ENCODE results near the gene MYCN.

Gene MYCN

GRCh38 chr2:15939556-15939853 is 845 bp upstream of the MYCN start:
- TF ChIP-seq POLR2A (IDR thresholded peaks at IDR 0.05; ENCODE audit: low read depth, low read length): no peak
- DNase-seq (ENCODE audit: insufficient read length, low spot score) (no peak), FAIRE-seq (no peak)

DNA sequence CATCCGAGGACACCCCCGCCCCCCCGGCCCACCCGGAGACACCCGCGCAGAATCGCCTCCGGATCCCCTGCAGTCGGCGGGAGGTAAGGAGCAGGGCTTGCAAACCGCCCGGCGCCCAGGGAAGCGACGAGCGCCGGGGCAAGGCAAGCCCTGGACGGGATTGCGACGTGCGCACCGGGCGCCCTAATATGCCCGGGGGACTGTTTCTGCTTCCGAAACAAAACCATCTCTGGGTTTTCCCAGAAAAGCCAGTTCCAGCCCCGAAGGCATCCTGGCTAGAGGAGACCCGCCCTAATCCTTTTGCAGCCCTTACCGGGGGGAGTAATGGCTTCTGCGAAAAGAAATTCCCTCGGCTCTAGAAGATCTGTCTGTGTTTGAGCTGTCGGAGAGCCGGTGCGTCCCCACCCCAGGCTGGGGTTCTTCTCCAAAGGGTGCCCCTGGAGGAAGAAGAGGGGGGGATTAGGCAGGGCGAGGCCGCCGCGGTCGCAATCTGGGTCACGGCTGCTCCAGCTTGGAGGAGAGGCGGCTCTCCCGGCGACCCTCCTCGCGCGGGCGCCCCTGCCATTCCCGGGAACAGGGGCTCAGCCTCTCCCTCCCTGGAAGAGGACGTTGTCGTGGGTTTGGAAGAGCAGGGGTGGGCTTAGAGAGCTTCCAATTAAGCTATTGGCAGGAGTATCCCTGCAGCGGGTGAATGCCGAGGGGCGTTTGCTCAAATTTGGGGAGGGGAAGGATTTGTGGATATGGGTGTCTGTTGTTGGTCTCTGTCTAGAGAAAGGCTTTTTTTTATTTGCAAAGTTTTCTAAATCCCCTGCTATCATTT is 521 bp downstream of the MYCN start:
- TF ChIP-seq POLR2A (IDR thresholded peaks at IDR 0.05; ENCODE audit: low read depth, low read length): no peak
- FAIRE-seq (no peak), DNase-seq (ENCODE audit: insufficient read length, low spot score) (no peak)

- no peak for FAIRE-seq
- DNase-seq (ENCODE audit: insufficient read length, low spot score): no peak
- TF ChIP-seq POLR2A (IDR thresholded peaks at IDR 0.05; ENCODE audit: low read depth, low read length): no peak
These were observed 1.1 kb downstream of the MYCN start for GRCh38 chr2:15941481-15941850.

GRCh38 chr2:15941871-15942710 is 1.7 kb downstream of the MYCN start:
- FAIRE-seq (no peak), DNase-seq (ENCODE audit: insufficient read length, low spot score) (no peak)
- no peak for TF ChIP-seq POLR2A (IDR thresholded peaks at IDR 0.05; ENCODE audit: low read depth, low read length)

- no peak for TF ChIP-seq POLR2A (IDR thresholded peaks at IDR 0.05; ENCODE audit: low read depth, low read length)
- DNase-seq (ENCODE audit: insufficient read length, low spot score) (no peak), FAIRE-seq (no peak)
These were observed 2.5 kb downstream of the MYCN start for GRCh38 chr2:15942711-15943345.

- no peak for FAIRE-seq
- DNase-seq (ENCODE audit: insufficient read length, low spot score): no peak
These were observed 3.3 kb downstream of the MYCN start for GRCh38 chr2:15943378-15944280.

GRCh38 chr2:15944325-15945017 is 4.1 kb downstream of the MYCN start:
- no peak for TF ChIP-seq POLR2A (IDR thresholded peaks at IDR 0.05; ENCODE audit: low read depth, low read length)
- DNase-seq (ENCODE audit: insufficient read length, low spot score) (no peak), FAIRE-seq (no peak)

More at GRCh38 chr2:15943378-15944280, 3.3 kb downstream of the MYCN start:
- no peak for TF ChIP-seq POLR2A (IDR thresholded peaks at IDR 0.05; ENCODE audit: low read depth, low read length)

DNA sequence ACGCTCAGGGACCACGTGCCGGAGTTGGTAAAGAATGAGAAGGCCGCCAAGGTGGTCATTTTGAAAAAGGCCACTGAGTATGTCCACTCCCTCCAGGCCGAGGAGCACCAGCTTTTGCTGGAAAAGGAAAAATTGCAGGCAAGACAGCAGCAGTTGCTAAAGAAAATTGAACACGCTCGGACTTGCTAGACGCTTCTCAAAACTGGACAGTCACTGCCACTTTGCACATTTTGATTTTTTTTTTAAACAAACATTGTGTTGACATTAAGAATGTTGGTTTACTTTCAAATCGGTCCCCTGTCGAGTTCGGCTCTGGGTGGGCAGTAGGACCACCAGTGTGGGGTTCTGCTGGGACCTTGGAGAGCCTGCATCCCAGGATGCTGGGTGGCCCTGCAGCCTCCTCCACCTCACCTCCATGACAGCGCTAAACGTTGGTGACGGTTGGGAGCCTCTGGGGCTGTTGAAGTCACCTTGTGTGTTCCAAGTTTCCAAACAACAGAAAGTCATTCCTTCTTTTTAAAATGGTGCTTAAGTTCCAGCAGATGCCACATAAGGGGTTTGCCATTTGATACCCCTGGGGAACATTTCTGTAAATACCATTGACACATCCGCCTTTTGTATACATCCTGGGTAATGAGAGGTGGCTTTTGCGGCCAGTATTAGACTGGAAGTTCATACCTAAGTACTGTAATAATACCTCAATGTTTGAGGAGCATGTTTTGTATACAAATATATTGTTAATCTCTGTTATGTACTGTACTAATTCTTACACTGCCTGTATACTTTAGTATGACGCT is 5.8 kb downstream of the MYCN start:
- DNase-seq (ENCODE audit: insufficient read length, low spot score): no peak
- TF ChIP-seq POLR2A (IDR thresholded peaks at IDR 0.05; ENCODE audit: low read depth, low read length): no peak
- FAIRE-seq: no peak

GRCh38 chr2:15946983-15947382 is 6.6 kb downstream of the MYCN start:
- TF ChIP-seq POLR2A (IDR thresholded peaks at IDR 0.05; ENCODE audit: low read depth, low read length): no peak
- FAIRE-seq (no peak), DNase-seq (ENCODE audit: insufficient read length, low spot score) (no peak)

- TF ChIP-seq POLR2A (IDR thresholded peaks at IDR 0.05; ENCODE audit: low read depth, low read length): no peak
- no peak for DNase-seq (ENCODE audit: insufficient read length, low spot score)
These were observed 7.1 kb downstream of the MYCN start for GRCh38 chr2:15947431-15947830.

GRCh38 chr2:15948704-15948957 is 8.3 kb downstream of the MYCN start:
- FAIRE-seq: no peak
- TF ChIP-seq POLR2A (IDR thresholded peaks at IDR 0.05; ENCODE audit: low read depth, low read length): no peak
- no peak for DNase-seq (ENCODE audit: insufficient read length, low spot score)

More at GRCh38 chr2:15947431-15947830, 7.1 kb downstream of the MYCN start:
- no peak for FAIRE-seq

DNA sequence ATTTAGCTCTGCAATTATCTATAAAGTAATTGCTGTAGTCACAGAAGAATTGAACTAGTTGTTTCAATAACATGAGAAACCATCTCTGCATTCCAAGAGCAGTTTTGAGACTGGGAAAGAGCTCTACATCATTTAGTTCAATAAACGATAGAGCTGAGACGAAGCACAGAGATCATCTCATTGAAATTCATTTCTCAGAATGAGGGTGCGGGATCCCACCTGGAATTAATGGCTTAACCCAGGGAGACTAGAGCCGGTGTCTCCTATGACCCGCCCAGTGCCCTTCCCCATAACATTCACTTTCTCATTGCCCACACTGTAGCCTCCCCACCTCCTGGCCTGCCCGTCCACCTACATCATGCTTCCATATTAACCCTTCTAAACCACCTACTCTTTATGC is 8.8 kb downstream of the MYCN start:
- DNase-seq (ENCODE audit: insufficient read length, low spot score) (no peak), FAIRE-seq (no peak)
- no peak for TF ChIP-seq POLR2A (IDR thresholded peaks at IDR 0.05; ENCODE audit: low read depth, low read length)

Measured in H54 (cell line).